Measurements from ENCODE around the gene ANKRD44.

DNA sequence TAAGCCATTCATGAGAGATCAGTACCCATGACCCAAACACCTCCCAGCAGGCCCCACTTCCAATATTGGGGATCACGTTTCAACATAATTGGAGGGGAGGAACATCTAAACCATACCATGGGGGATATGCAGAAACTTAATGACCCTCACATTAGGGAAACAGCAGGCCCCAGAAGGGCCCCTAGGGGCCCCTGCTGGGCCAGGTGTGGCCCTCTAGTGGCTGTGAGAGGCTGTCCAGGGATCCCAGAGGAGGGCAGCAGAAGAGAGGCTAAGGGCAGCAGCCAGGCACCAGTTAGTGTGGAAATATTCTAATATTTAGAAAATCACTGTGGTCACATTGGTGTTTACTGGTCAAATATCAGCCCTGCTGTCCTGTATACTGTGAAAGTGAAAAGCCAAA lies 49.3 kb upstream of the ANKRD44 start:
- TF ChIP-seq YY1 (IDR thresholded peaks at IDR 0.05; ENCODE audit: insufficient read depth, insufficient read length) (no peak), SUZ12 (IDR thresholded peaks at IDR 0.05; ENCODE audit: extremely low read depth, insufficient read depth, insufficient read length) (no peak), ZNF274 (IDR thresholded peaks at IDR 0.05; ENCODE audit: low read depth, low read length) (no peak)
